ENCODE data around the gene LENG9. TPM values are rescaled to one million over a fixed set of nuclear protein-coding genes. Genes with fewer than 3 reads are reported as not detected.

Gene LENG9
- total RNA-seq, 1 donor from 2014 or later, result 10.3 TPM

DNA sequence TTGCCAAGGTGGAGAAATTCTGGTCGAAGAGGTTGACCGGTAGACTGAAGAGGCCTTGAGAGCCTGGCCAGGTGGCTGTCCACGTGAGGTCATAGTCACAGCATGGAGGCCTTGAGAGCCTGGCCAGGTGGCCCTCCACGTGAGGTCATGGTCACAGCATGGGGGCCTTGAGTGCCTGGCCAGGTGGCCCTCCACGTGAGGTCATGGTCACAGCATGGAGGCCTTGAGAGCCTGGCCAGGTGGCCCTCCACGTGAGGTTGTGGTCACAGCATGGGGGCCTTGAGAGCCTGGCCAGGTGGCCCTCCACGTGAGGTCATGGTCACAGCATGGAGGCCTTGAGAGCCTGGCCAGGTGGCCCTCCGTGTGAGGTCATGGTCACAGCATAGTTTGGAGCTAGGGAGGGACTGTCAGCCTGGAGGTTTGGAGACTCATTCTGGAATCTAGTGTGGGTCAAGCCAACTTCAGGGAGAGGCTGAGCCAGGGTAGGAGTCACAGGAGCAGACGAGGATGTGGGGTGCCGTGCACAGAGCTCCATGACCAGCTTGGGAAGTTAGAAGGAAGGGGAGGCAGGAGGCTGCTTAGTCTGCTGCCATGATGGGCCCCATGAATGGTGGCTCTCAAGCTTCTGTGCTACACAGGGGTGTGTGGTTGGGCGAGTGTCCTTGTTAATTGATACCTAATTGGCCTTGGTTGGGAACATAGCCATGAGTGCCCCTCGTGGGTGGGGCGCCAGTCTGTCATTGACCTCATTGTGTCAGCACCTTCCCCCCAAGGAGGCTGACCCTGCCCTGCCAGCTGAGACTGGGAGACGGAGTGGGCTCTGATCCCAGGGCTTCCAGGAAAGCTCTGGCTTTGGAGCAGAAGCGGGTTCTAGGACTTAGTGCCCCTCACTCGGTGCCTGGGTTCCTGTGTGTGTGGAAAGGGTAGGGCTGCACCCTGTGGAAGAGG lies 4.0 kb downstream of the LENG9 start:
- Histone ChIP-seq H3K36me3 (peaks cover 0 to 76% of the 10 kb centered on the region in 2 donors), H3K27me3 (no peaks in the 10 kb centered on the region), H3K4me3 (no peak overlapping the region), H3K4me1 (peaks cover 29% of the 10 kb centered on the region), H3K27ac (no peak overlapping the region), H3K9me3 (no peaks in the 10 kb centered on the region)
- no peak for DNase-seq (ENCODE audit: extremely low spot score in 2 of 2)
- TF ChIP-seq, protein P1, sequence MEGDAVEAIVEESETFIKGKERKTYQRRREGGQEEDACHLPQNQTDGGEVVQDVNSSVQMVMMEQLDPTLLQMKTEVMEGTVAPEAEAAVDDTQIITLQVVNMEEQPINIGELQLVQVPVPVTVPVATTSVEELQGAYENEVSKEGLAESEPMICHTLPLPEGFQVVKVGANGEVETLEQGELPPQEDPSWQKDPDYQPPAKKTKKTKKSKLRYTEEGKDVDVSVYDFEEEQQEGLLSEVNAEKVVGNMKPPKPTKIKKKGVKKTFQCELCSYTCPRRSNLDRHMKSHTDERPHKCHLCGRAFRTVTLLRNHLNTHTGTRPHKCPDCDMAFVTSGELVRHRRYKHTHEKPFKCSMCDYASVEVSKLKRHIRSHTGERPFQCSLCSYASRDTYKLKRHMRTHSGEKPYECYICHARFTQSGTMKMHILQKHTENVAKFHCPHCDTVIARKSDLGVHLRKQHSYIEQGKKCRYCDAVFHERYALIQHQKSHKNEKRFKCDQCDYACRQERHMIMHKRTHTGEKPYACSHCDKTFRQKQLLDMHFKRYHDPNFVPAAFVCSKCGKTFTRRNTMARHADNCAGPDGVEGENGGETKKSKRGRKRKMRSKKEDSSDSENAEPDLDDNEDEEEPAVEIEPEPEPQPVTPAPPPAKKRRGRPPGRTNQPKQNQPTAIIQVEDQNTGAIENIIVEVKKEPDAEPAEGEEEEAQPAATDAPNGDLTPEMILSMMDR (IDR thresholded peaks at IDR 0.05), result no peak
- TF ChIP-seq POLR2A (IDR thresholded peaks at IDR 0.05) (no peak), POLR2AphosphoS5 (IDR thresholded peaks at IDR 0.05; ENCODE audit: insufficient read depth in 1 of 2, low read depth in 1 of 2) (no peak)
- intact Hi-C loops (cut with DNase I), result no loop called here

GRCh38 chr19:54458648-54459281 lies 4.8 kb downstream of the LENG9 start:
- H3K27ac ChIP-seq, result no peak overlapping the region
- H3K4me1 ChIP-seq, result peaks cover 21% of the 10 kb centered on the region
- no peaks in the 10 kb centered on the region for H3K9me3 ChIP-seq
- intact Hi-C loops (cut with DNase I), result no loop called here
- peaks cover 4 to 84% of the 10 kb centered on the region in 2 donors for H3K36me3 ChIP-seq
- no peak for TF ChIP-seq POLR2A (IDR thresholded peaks at IDR 0.05)
- TF ChIP-seq, protein P1 (IDR thresholded peaks at IDR 0.05), result no peak
- TF ChIP-seq POLR2AphosphoS5 (IDR thresholded peaks at IDR 0.05; ENCODE audit: insufficient read depth in 1 of 2, low read depth in 1 of 2), result no peak
- no peak overlapping the region for H3K4me3 ChIP-seq
- no peaks in the 10 kb centered on the region for H3K27me3 ChIP-seq
- peak in 1 of 2 donors; percentile 79 for DNase-seq (ENCODE audit: extremely low spot score in 2 of 2)

DNA sequence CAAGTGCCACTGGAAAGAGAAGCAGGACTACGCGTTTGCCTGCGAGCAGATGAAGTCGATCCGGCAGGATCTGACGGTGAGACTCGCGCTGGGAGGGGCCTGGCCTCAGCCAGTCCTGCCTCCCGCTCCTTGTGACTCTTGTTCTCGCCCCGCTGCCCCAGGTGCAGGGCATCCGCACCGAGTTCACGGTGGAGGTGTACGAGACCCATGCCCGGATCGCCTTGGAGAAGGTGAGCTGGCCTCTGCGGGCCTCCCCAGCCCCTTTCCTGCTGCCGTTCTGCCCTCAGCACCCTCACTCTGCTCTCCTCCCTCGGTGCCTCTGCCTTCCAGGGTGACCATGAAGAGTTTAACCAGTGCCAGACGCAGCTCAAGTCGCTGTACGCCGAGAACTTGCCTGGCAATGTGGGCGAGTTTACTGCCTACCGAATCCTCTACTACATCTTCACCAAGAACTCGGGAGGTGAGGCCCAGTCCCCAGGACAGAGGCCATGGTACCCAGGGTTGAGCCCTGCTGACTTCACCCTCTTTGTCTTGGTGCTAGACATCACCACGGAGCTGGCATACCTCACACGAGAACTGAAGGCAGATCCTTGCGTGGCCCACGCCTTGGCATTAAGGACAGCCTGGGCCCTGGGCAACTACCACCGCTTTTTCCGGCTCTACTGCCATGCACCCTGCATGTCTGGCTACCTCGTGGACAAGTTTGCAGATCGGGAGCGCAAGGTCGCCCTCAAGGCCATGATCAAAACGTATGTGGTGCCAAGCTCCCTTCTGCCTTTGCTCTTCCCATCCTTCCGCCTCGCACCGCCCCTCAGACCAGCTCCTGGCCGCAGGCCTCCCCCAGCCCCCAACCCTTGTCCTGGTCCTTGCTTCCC lies 5.6 kb downstream of the LENG9 start:
- Histone ChIP-seq H3K36me3 (peaks cover 4 to 91% of the 10 kb centered on the region in 2 donors), H3K4me3 (no peak overlapping the region), H3K27me3 (no peaks in the 10 kb centered on the region), H3K27ac (no peak overlapping the region), H3K9me3 (no peaks in the 10 kb centered on the region), H3K4me1 (peaks cover 20% of the 10 kb centered on the region)
- intact Hi-C loops (cut with DNase I), result no loop called here
- TF ChIP-seq POLR2A (IDR thresholded peaks at IDR 0.05) (no peak), POLR2AphosphoS5 (IDR thresholded peaks at IDR 0.05; ENCODE audit: insufficient read depth in 1 of 2, low read depth in 1 of 2) (no peak)
- TF ChIP-seq, protein P1 (IDR thresholded peaks at IDR 0.05), result no peak
- DNase-seq (ENCODE audit: extremely low spot score in 2 of 2), result peak in 1 of 2 donors; percentile 60

DNA sequence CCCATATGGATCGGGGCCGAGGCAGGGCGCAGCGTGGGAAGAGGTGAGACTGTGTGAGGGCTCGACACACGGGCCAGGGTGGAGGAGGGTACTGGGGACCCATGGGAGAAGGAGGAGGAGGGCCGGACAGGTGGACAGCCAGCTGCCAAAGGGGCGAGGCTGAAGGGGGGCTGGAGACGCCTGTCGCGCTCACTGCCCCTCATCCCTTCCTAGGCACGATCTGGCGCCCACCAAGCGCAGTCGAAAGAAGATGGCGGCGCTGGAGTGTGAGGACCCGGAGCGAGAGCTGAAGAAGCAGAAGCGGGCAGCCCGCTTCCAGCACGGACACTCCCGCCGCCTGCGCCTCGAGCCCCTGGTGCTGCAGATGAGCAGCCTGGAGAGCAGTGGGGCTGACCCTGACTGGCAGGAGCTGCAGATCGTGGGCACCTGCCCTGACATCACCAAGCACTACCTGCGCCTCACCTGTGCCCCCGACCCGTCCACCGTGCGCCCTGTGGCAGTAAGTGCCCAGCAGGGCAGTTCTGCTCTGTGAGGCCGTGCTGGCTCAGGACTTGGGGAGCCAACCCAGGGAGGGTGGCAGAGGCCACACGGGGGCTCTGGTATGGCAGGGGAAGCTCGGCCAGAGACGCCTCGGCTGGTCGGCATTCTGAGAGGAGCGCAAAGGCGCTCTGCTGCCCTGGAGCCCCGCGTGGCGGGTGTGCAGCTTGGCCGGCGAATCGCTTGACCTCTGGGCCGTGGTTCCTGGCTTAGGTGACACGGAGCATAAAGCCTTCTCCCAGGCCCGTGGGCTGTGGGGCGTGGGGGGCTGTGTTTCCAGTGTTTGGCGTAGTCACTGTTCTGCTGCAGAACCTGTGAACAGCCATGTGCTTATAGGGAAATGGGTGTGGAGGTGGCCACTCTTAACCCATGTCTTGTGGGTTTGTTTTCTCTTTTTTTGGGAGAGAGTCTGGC lies 6.9 kb downstream of the LENG9 start:
- H3K9me3 ChIP-seq, result no peaks in the 10 kb centered on the region
- no peaks in the 10 kb centered on the region for H3K27me3 ChIP-seq
- DNase-seq (ENCODE audit: extremely low spot score in 2 of 2), result peak in 1 of 2 donors; percentile 54
- H3K4me1 ChIP-seq, result peaks cover 19% of the 10 kb centered on the region
- no peak overlapping the region for H3K4me3 ChIP-seq
- intact Hi-C loops (cut with DNase I), result no loop called here
- peaks cover 4 to 98% of the 10 kb centered on the region in 2 donors for H3K36me3 ChIP-seq
- H3K27ac ChIP-seq, result no peak overlapping the region
- TF ChIP-seq POLR2AphosphoS5 (IDR thresholded peaks at IDR 0.05; ENCODE audit: insufficient read depth in 1 of 2, low read depth in 1 of 2) (no peak), POLR2A (IDR thresholded peaks at IDR 0.05) (no peak)
- TF ChIP-seq, protein P1 (IDR thresholded peaks at IDR 0.05), result no peak
